Mammary epithelial cell (primary cell): ENCODE results near the gene BRD4.

Experiments
- CTCF ChIP-seq, 2 donors: IDR thresholded peaks in 1 of 2; conservative IDR thresholded peaks in 1 of 2; 2 replicates each; pipeline ENCODE4 v1.5.1; 2011 to 2012; ENCODE audit warnings: inconsistent platforms in 2 of 2, low read length in 2 of 2, mild to moderate bottlenecking in 2 of 2, control low read depth in 1 of 2, low read depth in 1 of 2; ENCODE audit not compliant: insufficient read depth in 1 of 2; ENCODE audit errors: extremely low read depth in 1 of 2
- EZH2 ChIP-seq: IDR thresholded peaks from 2 replicates; pipeline ENCODE4 v1.6.1; 2012; ENCODE audit warnings: low read length, inconsistent platforms, borderline replicate concordance

GRCh38 chr19:15239337-15239949, 92.9 kb downstream of the BRD4 start:
- TF ChIP-seq CTCF (conservative IDR thresholded peaks at IDR 0.05 in 1 of 2, IDR thresholded peaks at IDR 0.05 in 1 of 2; ENCODE audit: extremely low read depth in 1 of 2, insufficient read depth in 1 of 2, low read depth in 1 of 2, low read length in 2 of 2) (no peak), EZH2 (no peak)
